AG09319 (cell line): ENCODE measurements around the gene IST1.

ENCODE experiments used
- DNase-seq: peaks from one replicate; pipeline ENCODE4 v3.0.0-alpha.2; 2010; ENCODE audit warnings: low read depth; ENCODE audit errors: extremely low read depth
- CTCF ChIP-seq: IDR thresholded peaks from 2 replicates; pipeline ENCODE4 v1.5.1; 2011; ENCODE audit warnings: low read depth, mild to moderate bottlenecking, inconsistent platforms, low read length, moderate library complexity

The IST1 gene

GRCh38 chr16:71882505-71883167, 12.7 kb upstream of the IST1 start:
- peak; percentile 89 for TF ChIP-seq CTCF
- no peak for DNase-seq

GRCh38 chr16:71883168-71883848, 12.0 kb upstream of the IST1 start:
- DNase-seq = no peak
- TF ChIP-seq CTCF = no peak; the same call in 1 of the 2 replicates

GRCh38 chr16:71883849-71884638, 11.3 kb upstream of the IST1 start, which contains the start of gene ZNF821:
Gene ZNF821 (minus strand): TSS chr16:71884182. CDS start chr16:71879946, 4,236 bp downstream.
- TF ChIP-seq CTCF = peak; percentile 31; the same call in 1 of the 2 replicates
- DNase-seq = no peak

GRCh38 chr16:71885261-71885650, 10.1 kb upstream of the IST1 start:
- TF ChIP-seq CTCF = no peak
- no peak for DNase-seq

- no peak for TF ChIP-seq CTCF
- DNase-seq = no peak
Observed at GRCh38 chr16:71889147-71889546, 6.2 kb upstream of the IST1 start.

- no peak for DNase-seq
- TF ChIP-seq CTCF = no peak
Observed at GRCh38 chr16:71893888-71894228, 1.5 kb upstream of the IST1 start.
